Stimulated activated CD8-positive, alpha-beta memory T cell treated with anti-CD3 and anti-CD28 coated beads, Interleukin-7, amount 100 ng/mL, for 1 hour (primary cell): ENCODE measurements around the gene CTNNAL1.

ENCODE experiments used
- DNase-seq, 2 donors: peaks; one replicate each; pipeline ENCODE4 v3.0.0-alpha.2; 2020; ENCODE audit warnings: low read depth in 2 of 2

The CTNNAL1 gene

DNA sequence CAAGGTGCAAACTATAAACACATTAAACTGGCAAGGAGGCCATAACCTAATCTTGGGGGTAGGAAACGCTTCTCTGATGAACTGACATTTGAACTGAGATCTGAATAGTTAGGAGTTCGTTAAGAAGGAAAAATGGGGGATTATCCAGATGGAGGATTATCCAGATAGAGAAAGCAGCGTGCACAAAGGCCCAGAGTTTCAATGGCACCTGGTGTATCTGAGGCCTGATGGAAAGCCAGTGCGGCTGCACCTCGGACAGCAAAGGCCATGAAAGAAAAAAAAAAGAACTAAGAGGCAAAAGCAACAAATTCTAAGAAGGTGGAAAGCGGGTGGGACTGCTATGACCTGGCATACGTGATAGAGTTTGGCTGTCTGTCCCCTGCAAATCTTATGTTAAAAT lies 13.0 kb upstream of the CTNNAL1 start:
- DNase-seq = no peak

DNA sequence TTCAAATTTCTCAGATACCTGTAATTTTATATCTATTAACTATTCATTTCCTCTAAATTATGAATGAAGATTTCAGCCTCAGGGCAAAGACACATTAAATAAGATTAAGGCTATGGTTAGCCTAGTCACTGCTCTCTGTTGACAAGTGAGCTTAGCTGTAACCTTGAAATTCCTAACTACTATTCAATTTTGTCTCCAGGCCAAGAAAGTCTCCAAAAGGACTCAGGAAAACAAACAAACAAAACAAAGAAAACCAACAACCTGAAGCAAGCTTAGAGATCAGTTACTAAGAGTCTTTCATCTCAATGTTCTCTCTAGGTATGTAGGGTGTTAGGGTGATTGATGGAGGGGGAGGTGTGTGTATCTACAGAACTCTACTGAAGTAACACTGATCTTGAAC lies 9.6 kb upstream of the CTNNAL1 start:
- DNase-seq = no peak

DNA sequence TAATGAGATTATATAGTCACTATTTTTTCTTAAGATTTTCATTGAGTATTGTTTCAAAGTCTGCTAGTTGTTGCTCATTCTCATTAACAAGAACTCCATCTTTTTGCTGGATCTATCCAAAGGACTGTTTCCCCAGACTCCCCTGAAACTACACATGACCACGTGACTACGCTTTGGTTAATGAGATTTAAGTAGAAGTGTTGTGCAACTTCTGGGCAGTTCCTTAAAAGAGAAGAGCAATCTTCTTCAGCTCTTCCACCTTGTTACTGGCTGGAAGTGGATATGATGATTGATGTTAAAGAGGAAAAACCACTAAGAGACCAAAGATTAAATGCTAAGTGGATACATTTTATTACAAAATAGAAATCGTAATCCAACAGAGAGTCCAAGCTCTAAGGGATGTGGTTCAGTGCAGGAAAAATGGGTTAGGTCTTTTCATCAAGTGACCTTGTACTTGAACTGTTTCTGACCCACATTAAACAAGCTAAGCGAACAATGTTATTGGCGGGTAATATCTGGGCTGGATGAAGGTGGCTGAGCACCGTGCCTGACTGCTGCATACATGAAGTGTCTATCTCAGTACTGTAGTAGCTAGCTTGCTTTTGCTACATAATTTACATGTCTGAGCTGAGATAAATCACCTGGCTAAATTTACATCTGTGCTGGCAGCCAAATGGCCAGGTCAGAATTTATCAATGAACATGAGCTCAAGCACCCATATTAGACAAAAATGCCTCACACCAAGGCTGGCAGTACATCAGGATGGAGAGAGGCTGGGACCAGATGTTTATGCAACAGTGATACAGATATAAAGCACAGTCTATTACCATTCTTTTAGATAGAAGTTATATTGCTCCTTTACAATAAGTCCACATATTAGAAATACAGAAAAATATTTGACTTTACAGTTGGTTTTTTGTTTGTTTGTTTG lies 7.5 kb upstream of the CTNNAL1 start:
- DNase-seq = no peak

DNA sequence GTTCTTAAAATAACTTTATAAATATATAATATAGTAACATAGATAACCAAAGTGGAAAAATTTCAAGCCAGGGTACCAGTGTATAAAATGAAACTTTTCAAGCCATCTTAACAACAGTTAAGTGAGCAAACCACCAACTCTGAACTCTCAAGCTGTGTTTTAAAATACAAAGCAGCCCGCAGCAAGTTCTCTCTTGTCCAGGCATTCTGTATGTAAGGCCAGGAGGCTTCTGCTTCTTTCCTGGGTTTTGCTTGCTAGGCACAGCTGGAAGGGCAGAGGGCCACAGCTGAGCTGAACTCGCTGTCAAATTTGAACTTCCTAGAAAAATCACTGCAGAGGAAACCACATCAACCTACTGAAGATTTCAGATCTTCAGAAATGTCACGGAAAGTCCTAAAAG lies 6.8 kb upstream of the CTNNAL1 start:
- DNase-seq = no peak

DNA sequence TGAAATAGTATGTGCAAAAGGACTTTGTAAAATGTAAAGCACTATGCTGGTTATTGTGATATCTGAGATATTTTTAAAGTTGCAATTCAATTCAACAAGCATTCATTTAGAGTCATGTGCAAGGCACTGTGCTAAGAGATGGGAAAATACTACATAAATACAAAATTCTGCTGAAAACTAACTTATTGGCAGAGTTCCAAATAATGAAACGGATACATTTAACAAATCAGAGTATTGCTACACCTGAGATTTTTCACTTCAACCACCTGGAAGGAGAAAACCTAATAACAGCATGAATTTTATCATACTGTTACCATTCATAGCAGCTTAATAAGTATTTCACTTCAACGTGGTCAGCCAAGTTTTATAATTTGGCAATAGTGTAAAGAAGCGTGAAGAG lies 6.1 kb upstream of the CTNNAL1 start:
- no peak for DNase-seq

DNA sequence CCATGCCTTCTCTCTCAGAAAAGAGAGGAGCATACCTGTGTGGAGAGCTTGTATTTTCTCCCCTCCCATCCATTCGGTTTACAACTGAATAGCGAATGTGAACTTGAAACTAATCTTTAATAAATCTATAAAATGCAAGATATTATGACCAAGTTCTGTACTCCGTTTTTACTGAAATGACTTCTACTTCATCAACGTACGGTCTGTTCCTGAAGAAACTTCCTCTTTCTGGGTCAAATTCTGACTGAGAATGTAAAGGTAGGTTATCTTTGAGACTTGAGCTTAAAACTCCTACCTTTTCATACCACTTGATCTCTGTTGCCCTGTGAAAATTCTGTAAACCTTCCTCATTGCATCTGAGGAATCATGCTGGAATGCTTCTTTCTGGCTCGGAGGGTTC lies 4.2 kb upstream of the CTNNAL1 start:
- no peak for DNase-seq

DNA sequence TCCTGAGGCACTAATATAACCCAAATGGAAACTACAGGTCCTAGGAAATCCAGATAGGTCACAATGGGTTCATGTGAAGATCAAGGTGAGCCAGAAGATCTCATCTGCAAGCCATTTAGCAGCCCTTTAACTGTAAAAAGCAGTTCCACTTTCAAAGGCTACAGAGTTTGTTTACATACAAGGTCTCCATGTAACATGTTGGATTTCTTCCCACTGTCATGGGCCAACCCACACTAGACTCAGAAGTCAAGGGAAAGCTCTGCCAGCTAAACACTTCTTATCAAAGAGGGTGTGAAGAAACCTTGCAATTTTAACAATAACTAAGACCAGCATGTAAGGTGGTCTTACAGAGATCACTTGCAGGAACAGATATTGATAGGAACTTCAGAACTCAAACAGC lies 3.8 kb upstream of the CTNNAL1 start:
- no peak for DNase-seq

DNA sequence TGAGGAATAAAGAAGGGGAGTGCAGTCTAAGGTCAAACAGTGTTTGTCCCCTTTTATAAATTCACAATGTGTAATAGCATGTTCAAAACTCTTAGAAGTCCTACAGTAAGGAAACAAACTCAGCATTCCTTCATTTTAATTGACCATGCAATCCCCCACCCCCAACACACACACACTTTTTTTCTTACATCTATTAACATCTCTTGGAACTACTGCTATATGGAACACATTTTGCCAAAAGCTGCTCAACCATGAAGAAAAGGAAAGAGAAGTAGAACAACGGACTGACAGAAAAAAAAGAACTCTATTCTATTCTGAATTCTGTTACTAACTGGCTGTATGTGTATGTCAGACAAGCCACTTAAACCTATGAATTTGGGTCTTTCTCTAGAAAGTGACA lies 2.8 kb upstream of the CTNNAL1 start:
- DNase-seq = no peak

DNA sequence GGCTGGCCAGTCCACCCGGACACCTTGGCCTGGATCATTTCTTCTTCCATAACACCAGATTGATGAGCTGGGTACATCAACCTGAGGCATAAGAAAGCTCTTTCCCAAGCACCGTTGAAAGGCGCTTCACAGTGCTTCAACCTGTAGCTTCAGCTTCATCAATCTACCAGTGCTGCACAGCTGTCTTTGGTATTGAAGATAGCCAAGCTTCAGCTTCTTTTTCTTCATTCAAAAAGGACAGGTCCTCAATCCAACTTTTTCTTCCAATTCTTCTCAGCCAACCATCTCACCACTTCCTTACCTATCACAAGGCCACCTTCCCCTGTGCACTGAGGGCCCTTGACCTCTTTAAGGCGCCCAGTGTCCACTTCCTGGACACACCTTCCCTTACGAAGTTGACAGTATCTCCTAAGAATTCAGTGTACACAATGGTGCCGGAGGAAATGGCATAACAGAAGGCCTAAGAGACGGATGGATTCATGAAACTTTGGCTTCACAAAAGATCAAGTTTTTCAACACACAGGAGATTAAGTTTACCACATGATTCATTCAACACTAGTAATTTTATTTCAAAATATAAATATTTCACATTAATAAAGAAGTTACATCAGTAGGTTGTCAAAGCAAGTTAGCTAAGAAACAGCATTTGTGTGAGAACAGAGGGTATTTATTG lies 1.4 kb upstream of the CTNNAL1 start:
- DNase-seq = no peak

DNA sequence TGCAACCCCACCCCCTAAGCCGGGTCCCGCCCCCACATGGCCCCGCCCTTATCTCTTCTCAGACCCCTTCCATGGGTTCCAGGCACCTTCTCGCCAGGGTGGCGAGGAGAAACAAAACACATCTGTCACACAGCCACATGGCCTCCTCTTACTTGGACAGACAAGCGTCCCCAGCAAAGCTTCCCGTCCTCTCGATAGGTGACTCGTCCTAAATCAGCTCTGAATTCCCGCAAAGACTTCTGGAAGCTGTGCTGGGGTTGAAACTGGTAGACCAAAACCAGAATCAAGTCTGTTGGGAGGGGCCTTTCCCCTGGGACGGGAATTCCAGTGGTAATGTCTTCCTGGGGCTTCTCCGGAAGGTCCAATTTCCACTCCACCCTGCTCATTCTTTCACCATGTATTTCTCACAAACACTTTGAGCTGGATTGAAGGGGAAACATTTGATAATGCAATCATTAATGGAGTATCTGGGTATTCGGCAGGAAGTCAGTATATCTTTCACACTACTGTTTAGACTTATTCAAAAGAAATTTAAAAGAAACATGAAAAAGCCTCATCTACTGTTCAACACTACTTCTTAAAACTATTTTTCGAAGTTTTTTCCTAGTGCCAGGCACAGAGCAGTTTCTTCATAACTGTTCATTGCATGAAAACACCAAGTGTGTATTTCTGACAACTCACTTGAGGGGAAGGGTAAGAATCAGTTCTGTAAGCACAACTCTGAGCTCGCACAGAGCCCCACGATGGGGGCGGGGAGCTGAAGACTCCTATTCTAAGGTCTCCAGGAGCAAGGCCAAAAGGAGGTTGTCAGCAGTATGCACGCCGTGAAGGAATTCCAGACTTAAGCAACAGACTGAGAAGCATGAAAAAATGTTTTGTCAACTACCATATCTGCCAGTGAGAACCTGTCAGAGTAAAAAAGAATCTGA lies 644 bp upstream of the CTNNAL1 start:
- no peak for DNase-seq

DNA sequence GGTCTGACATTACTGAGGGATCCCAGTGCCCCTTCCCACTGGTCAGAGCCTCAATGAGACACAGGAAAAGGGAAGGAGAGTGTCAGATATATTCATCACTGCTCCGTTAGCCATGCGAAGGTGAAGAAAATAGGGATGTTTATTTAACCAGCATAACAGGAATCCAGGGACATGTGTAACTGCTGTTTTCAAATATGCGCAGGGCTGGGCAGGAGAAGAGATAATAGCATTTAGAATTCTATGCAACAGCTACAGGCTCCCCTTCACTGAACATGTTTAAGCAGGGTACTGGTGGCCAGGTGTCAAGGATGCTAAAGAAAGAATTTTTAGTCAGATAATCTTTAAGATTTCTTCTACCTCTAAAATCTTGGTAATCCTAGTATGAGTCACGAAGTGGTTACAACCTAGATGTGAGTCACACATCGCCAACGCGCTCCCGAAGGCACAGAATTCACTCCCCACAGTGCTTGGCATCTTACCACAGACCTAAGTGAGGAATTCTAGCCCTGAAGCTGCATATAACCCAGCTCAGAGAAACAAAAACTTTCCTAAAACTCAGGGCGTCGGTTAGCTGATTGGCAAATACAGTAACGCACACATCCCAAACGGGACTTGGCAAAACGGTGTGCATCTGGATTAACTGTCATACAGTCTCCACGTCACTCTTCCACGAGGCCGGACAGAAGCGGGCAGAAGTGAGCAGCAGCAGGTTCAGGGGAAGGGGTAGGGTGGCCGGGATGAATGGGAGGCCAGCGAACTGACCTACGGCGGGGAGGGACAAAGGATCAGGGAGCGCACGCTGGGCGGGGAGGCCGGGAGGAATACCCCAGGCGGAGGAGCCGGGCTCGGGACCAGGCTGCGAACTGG lies 1.1 kb downstream of the CTNNAL1 start:
- peak in 1 of 2 donors; percentile 9 for DNase-seq

DNA sequence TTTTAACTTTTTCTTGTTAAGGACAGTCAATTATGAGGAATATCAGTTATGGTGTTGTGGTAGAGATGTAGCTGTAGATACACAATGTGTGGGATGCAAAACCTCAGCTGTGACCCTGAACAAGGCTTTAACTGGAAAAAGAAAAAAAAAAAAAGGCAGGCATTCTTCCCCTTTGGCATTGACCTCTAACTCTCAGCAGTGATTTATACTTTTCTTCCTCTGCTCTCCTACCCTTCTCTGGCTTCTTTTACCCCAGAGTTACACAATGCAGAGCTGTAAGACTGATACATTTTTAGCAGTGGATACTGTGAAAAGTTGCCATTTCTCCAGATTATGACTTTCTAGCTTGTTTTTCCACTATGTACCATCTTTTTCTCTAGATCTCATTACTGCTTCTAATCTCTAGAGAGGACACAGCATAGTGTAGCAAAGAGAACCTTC lies 2.0 kb downstream of the CTNNAL1 start:
- no peak for DNase-seq

DNA sequence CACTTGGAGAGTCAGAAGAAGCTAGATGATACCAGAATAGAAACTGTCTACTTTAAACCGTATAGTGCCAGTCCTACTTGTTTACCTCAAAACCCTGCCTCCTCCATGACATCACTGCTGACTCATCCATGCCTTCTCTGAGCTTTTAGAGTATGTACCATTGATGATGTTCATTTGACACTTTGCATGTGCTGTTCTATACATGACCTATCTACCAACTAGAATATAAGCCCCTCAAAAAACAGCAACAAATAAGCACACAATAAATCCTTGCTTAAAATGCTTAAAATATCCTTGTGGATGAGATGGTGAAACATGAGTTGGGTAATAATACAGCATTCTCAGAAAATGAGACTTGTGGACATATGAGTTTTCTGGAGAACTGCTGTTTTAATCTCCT lies 2.6 kb downstream of the CTNNAL1 start:
- DNase-seq = peak in 1 of 2 donors; percentile 30

DNA sequence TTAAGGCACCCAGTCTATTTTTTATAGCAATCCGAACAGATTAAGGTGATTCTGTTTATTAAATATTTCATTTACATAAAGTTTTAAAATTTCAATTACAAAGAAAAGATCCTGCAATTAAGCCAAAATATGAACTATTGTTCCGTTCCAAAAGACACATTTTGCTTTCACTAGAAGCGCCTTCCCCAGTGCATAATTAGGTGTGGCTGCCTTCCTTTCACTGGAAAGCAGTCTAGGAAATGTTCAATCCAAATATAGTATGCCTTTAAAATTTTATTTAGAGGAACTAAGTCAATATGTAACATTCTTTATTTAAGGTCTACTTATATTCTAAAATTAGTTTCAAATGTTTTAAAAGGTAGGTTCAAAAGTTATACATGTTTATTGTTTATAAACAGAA lies 7.6 kb downstream of the CTNNAL1 start:
- no peak for DNase-seq

DNA sequence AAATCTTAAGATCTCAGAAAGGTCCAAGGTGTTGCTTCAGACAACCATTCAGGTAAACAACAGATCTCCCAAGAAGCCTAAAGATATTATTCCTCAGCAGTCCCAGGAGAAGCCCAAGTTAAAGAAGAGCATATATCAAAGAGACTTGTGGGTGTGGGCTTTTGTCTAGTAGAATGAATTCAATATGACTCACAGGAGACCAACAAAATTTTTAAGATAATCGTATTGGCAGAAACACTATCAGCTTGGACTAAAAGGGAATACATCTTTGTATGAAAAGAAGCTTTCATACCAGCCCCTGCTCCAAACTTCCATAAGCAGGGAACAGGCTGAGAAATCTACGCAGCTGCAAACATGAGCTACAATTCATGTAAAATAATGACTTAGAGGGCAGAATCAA lies 10.2 kb downstream of the CTNNAL1 start:
- DNase-seq = no peak

DNA sequence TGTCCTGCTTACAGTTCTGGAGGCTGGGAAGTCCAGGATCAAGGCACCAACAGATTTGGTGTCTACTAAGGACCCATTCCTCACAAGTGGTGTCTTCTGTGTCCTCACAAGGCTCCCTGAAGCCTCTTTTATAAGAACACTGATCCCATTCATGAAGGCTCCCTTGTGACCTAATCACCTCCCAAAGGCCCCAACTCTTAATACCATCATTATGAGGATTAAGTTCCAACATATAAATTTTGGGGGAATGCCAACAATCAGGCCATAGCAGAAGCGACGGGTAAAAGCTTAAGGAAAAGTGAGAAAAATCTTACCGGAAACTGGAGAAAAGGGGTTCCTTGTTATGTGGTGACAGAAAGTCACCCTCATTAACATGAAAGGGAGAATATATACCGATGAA lies 11.2 kb downstream of the CTNNAL1 start:
- DNase-seq = no peak

DNA sequence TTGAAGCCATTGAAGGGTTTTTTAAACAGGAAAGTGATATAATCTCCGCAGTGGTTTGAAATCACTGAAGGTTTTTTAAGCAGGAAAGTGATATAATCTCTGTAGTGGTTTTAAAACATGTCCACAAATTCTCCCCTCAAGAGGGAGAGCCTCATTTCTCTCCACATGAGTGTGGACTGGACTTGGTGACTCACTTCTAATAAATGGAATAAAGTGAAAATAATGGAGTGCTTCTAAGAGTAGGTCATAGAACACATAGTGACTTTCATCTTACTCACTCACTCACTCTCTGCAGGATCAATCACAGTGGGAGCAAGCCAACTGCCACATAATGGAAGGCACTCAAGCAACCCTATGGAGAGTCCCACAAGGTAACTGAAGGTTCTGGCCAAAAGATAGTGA lies 12.0 kb downstream of the CTNNAL1 start:
- DNase-seq = no peak

DNA sequence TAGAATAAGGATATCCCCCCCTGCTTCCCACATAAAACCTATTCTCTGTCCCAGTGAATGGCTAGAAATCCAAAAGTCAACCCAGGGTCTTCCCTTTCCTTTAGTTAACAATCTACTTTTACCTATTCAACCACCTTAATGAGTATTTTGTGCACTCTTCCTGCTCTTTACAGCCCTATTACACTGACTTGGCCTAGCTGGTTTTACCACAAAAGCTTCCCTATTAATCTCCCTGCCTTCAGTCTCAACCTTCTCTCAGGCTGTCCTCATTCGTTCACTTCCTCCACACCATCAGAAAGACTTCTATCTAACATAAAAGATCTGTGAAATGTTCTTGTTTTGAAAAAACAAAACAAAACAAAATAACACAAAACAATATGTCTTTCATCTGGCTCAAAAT lies 16.2 kb downstream of the CTNNAL1 start:
- DNase-seq = no peak

DNA sequence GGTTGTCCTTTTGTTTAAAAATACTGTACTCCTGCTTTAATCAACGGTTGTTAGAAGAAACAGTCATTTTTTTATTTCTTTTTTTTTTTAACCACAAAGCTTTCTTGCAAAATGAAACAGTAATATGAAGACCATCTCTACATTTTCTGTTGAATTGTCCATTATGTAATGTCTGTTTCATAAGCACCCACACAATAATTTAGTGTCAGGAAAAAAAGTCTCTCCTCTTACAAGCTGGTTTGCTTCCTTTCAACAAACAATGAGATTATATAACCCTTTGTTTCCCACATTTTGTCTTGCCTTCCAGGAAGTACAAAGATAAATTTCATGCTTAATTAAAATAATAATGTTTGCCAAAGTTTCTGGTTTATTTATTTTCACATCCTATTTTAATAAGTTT lies 16.7 kb downstream of the CTNNAL1 start:
- DNase-seq = no peak

DNA sequence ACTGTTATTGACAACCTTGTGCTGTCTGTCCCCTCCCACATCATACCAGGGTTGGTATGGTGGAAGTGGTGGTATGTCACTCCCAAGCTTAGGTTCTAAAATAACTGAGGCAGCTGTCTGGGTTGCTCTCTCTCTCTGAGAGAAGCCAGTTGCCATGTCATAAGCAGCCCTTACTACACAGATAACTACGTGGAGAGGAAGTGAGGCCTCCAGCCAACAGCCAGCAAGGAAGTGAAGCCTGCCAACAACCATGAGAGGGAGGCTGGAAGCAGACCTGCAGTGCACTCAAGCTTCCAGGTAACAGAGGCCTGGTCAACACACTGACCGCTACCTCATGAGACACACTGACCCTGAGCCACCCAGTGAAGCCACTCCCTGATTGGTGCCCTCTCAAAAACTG lies 18.6 kb downstream of the CTNNAL1 start:
- DNase-seq = no peak

DNA sequence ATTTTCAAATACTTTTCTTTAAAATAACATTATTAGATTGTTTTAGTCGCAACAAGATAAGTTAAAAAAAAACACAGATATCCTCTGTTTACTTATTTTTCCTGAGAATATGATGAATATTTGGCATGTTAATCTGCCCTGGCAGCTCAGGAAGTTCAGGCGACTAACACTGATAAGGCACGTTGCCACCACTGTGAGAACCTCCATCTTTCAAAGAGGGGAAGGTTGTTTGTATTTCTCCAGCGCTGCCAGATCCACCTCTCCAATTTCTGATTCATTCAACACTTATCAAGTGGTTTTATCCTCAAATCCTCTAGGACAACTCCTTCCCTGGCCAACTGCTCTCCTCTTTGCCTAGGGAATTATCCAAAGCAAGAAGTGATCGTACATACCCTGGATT lies 21.8 kb downstream of the CTNNAL1 start:
- DNase-seq = no peak
